ENCODE data around the gene HUWE1.
"Not testable (repeated sequence)": the region's sequence is repeated elsewhere in the genome, so short reads cannot be mapped to it uniquely, and the experiment has no call there.

HUWE1 gene

DNA sequence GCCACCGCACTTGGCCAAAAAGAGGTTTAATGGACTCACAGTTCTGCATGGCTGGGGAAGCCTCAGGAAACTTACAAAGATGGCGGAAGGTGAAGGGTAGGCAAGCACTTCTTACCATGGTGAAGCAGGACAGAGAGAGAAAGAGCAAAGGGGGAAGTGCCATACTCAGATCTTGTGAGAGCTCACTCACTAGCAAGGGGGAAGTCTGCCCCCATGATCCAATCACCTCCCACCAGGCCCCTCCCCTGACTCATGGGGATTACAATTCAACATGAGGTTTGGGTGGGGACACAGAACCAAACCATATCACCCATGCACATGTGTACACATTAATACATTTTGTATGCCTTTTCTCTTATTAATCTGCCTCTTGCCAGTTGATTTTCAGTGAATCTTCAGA lies 175.2 kb downstream of the HUWE1 start:
- no peak for DNase-seq (ENCODE audit: low read depth)

DNA sequence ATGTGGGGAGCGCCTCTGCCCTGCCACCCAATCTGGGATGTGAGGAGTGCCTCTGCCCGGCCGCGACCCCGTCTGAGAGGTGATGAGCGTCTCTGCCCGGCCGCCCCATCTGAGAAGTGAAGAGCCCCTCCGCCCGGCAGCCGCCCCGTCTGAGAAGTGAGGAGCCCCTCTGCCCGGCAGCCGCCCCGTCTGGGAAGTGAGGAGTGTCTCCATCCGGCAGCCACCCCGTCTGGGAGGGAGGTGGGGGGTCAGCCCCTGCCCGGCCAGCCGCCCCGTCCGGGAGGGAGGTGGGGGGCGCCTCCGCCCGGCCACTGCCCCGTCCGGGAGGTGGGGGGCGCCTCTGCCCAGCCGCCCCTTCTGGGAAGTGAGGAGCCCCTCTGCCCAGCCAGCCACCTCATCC lies 182.5 kb downstream of the HUWE1 start:
- DNase-seq (ENCODE audit: low read depth) = not testable (repeated sequence)

DNA sequence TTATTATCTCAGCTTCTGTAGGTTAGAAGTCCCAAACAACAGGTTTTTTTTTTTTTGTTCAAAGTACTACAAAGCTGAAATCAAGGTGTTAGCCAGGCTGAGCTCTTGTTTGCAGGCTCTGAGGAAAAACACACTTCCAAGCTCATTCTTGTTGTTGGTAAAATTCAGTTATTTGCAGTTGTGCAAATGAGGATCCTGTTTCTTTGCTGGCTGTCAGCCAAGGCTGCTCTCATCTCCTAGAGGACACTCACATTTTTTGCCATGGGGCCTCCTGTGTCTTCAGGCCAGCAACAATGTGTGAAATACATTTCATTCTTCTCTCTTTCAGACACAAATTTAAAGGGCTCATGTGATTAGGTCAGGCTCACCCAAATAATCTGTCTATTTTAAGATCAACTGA lies 192.1 kb downstream of the HUWE1 start:
- DNase-seq (ENCODE audit: low read depth) = peak; percentile 53

DNA sequence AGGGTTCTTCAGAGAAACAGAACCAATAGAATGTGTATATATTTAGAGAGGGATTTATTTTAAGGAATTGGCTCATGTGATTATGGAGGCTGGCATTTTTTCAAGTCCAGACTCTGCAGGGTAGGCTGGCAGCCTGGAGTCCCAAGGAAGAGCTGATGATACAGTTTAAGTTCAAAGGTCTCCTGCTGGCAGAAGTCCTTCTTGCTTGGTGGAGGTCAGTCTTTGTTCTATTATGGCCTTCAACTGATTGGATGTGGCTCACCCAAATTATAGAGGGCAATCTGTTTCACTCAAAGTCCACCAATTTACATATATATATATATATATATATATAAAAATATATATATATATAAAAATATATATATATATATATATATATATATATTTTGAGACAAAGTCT lies 200.2 kb downstream of the HUWE1 start:
- DNase-seq (ENCODE audit: low read depth) = no peak

DNA sequence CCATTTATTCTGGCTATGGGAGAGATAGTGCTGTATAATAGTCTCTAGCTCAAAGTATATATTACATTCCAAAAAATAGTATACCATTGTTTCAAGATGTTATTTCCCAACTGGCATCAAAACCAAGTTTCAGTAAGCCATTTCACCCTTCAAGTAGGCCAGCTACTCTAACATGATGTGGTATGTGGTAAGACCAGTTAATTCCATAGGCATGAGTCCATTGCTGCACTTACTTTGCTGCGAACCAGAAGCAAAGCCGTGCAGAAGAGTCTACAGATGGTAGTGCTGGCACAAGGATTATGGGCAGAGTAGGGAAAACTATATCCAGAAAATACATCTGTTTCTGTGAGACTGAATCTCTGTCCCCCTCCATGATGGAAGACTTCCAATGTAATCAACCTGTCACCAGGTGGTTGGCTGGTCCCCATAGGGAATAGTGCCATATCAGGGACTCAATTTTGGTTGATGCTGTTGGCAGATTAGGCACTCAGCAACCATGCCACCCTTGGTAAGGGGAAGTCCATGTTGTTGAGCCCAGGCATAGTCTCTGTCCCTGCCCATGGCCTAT lies 202.6 kb downstream of the HUWE1 start:
- peak; percentile 36 for DNase-seq (ENCODE audit: low read depth)

DNA sequence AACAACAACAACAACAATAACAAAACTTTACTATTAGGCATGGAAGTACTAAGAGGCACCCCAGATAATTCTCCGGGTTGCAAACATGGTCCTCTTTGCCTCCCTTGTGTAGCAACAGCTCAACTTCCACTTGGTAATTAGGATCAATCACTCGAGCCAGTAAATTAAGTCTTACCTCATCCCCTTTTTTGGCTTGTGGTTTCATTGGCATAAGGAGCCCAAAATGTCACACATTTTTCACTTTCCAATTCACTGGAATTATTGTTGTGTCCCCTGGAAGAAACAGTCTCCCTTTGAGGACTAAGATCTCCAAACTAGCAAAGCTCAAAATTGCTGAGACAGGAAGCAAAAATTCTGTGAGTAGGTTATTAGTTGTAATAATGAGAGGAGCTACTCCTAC lies 203.1 kb downstream of the HUWE1 start:
- no peak for DNase-seq (ENCODE audit: low read depth)
